Spleen (tissue), 11 donors: ENCODE data around the gene GALNT7. TPM values are rescaled to one million over a fixed set of nuclear protein-coding genes. Genes with fewer than 3 reads are reported as not detected.

Experiments used
- DNase-seq: peaks from one replicate; pipeline ENCODE4 v3.0.0-alpha.2; 2020
- H3K27ac ChIP-seq, 8 donors: fragments of 200-600 bp; sonication (generic) in 7 of 8; 1 replicate in 4 of 8; 2 replicates in 4 of 8; pipeline versions ENCODE4 v1.5.0 to v1.8.0; 2016 to 2021; ENCODE audit warnings: inconsistent platforms in 4 of 8, mild to moderate bottlenecking in 4 of 8, moderate library complexity in 1 of 8
- H3K27me3 ChIP-seq, 7 donors: fragments of 200-600 bp; sonication (generic) in 6 of 7; replicated peaks in 1 of 7; 1 replicate in 4 of 7; 2 replicates in 3 of 7; pipeline versions ENCODE4 v1.5.0 to v1.8.0; 2016 to 2021; ENCODE audit warnings: inconsistent platforms in 3 of 7, mild to moderate bottlenecking in 1 of 7
- H3K36me3 ChIP-seq, 6 donors: fragments of 200-600 bp; sonication (generic) in 5 of 6; 1 replicate in 4 of 6; 2 replicates in 2 of 6; pipeline versions ENCODE4 v1.5.0 to v1.8.0; 2016 to 2021; ENCODE audit warnings: inconsistent platforms in 2 of 6
- H3K4me1 ChIP-seq, 6 donors: fragments of 200-600 bp; sonication (generic) in 5 of 6; 1 replicate in 3 of 6; 2 replicates in 3 of 6; pipeline versions ENCODE4 v1.5.0 to v1.8.0; 2016 to 2021; ENCODE audit warnings: inconsistent platforms in 3 of 6
- H3K4me3 ChIP-seq, 8 donors: fragments of 200-600 bp; sonication (generic) in 7 of 8; 1 replicate in 4 of 8; 2 replicates in 4 of 8; pipeline versions ENCODE4 v1.5.0 to v1.8.0; 2016 to 2021; ENCODE audit warnings: inconsistent platforms in 4 of 8, mild to moderate bottlenecking in 4 of 8, moderate library complexity in 2 of 8
- H3K9me3 ChIP-seq, 8 donors: fragments of 200-600 bp; sonication (generic) in 7 of 8; 1 replicate in 4 of 8; 2 replicates in 4 of 8; pipeline versions ENCODE4 v1.5.0 to v1.8.0; 2016 to 2021; ENCODE audit warnings: inconsistent platforms in 4 of 8
- CTCF ChIP-seq, 11 experiments: fragments of 200-600 bp in 7 of 11; fragments of 450-650 bp in 4 of 11; sonication (generic) in 4 of 11; IDR thresholded peaks in 8 of 11; conservative IDR thresholded peaks in 3 of 11; 1 replicate in 7 of 11; 2 replicates in 4 of 11; pipeline versions ENCODE4 v1.4.0 to v1.8.0; 2016 to 2021; ENCODE audit warnings: antibody characterized with exemption in 11 of 11, inconsistent platforms in 4 of 11, mild to moderate bottlenecking in 1 of 11
- POLR2A ChIP-seq, 3 donors: fragments of 450-650 bp; IDR thresholded peaks; one replicate each; pipeline ENCODE4 v1.5.1; 2017; ENCODE audit warnings: antibody characterized with exemption in 3 of 3, mild to moderate bottlenecking in 1 of 3
- POLR2AphosphoS5 ChIP-seq, 3 donors: sonication (generic); formaldehyde crosslinking; IDR thresholded peaks; one replicate each; pipeline ENCODE4 v1.5.1; 2017; ENCODE audit warnings: antibody characterized with exemption in 3 of 3
- WGBS, 5 donors: extraction: QIAGEN DNeasy Blood & Tissue Kit in 3 of 5; methylation state at CpG; one replicate each; pipeline versions ENCODE4 v1.1.5 to v1.1.7; 2013 to 2018; 5-methylcytosine and 5-hydroxymethylcytosine counted together
- intact Hi-C: fragments of 100-400 bp; cut with DNase I; formaldehyde crosslinking; loops from one replicate; pipeline ENCODE4 v1.15.0; 2023; ENCODE audit warnings: low total_unique reads
- polyA plus RNA-seq, 3 donors: library from polyadenylated mRNA; stranded (reverse); fragments of 200-250 nt; gene quantifications; one replicate each; pipeline ENCODE4 v1.2.1, GENCODE V29; 2013
- total RNA-seq, 7 donors: library from RNA; depleted of rRNA in 3 of 7; stranded (reverse); fragments of >200 nt in 3 of 7; fragmentation: NEBNext Ultra II Directional in 4 of 7; extraction: Animal tissue kit (Norgen Biotek cat#: 25700) in 4 of 7; gene quantifications; one replicate each; pipeline versions ENCODE4 v1.1.0 to v1.2.1, GENCODE V29; 2016 to 2021
- donor health status: healthy with polysubstance abuse.
- donor health status: DM: no; HTN: no; CAD: no; lungs with moderate emphysema.
- donor health status: DM: no; HTN: no; CAD: no.
- donor health status: Bipolar disorder and iron deficiency.
- donor health status: healthy.
- donor health status: DM: no; HTN: no; CAD: no.
- donor health status: DM: yes; HTN: yes; CAD: no.

The GALNT7 gene
- total and polyA plus RNA-seq, 10 donors, result 7.6 to 28.5 (median 20.9) TPM

GRCh38 chr4:173334085-173334890, 165.7 kb downstream of the GALNT7 start, which contains the start of gene HMGB2:
HMGB2 (minus strand) TSS chr4:173334358; CDS start chr4:173333649, 709 bp downstream.
- TF ChIP-seq POLR2A (IDR thresholded peaks at IDR 0.05), result peak; percentile 90 to 97 (median 90)
- peak; percentile 96 to 99 (median 99) for TF ChIP-seq POLR2AphosphoS5 (IDR thresholded peaks at IDR 0.05)
- TF ChIP-seq CTCF (IDR thresholded peaks at IDR 0.05 in 8 of 11, conservative IDR thresholded peaks at IDR 0.05 in 3 of 11), result peak in 1 of 11 experiments; percentile 22
- peak within 1 kb of the TSS; percentile 74 to 99 (median 92) for H3K4me3 ChIP-seq
- intact Hi-C loops, result loop anchor here (5.0 kb wide), 1 partner anchor 38 kb away; the partner anchor contains the start of gene SAP30
- DNase-seq, result peak; percentile 99
- peaks cover 16 to 52% (median 40%) of the 10 kb centered on the region in 6 donors for H3K4me1 ChIP-seq
- H3K9me3 ChIP-seq, result no peaks in the 10 kb centered on the region
- peak within 1 kb of the TSS; percentile 96 to 100 (median 99) for H3K27ac ChIP-seq
- peaks cover 0 to 35% (median 13%) of the 10 kb centered on the region in 6 donors for H3K36me3 ChIP-seq
- H3K27me3 ChIP-seq, result no peaks in the 10 kb centered on the region
- WGBS, 5 donors, result 0 to 1% (median 0%) methylated on average over 54 to 61 of the region's 61 CpGs

GRCh38 chr4:173334891-173335752, 166.5 kb downstream of the GALNT7 start:
- Histone ChIP-seq H3K36me3 (peaks cover 0 to 26% (median 9%) of the 10 kb centered on the region in 6 donors), H3K9me3 (no peaks in the 10 kb centered on the region), H3K4me1 (peaks cover 16 to 48% (median 38%) of the 10 kb centered on the region in 6 donors), H3K27me3 (no peaks in the 10 kb centered on the region), H3K4me3 (peak overlapping the region; percentile 74 to 99 (median 92)), H3K27ac (peak overlapping the region; percentile 39 to 100 (median 99))
- no peak for TF ChIP-seq CTCF (IDR thresholded peaks at IDR 0.05 in 8 of 11, conservative IDR thresholded peaks at IDR 0.05 in 3 of 11)
- TF ChIP-seq POLR2AphosphoS5 (IDR thresholded peaks at IDR 0.05), result peak in 2 of 3 donors; percentile 54 to 73
- peak; percentile 90 for DNase-seq
- intact Hi-C loops, result loop anchor here (5.0 kb wide), 1 partner anchor 37 kb away; the partner anchor contains the start of gene SAP30
- WGBS, 5 donors, result 2 to 3% (median 2%) methylated on average over 36 to 52 of the region's 52 CpGs

- H3K36me3 ChIP-seq, result peaks cover 0 to 4% (median 0%) of the 10 kb centered on the region in 6 donors
- DNase-seq, result no peak
- 91 to 100% (median 97%) methylated on average over 2 of the region's 2 CpGs for WGBS, 5 donors
- H3K27me3 ChIP-seq, result no peaks in the 10 kb centered on the region
- intact Hi-C loops, result no loop called here
- no peaks in the 10 kb centered on the region for H3K9me3 ChIP-seq
- TF ChIP-seq CTCF (IDR thresholded peaks at IDR 0.05 in 8 of 11, conservative IDR thresholded peaks at IDR 0.05 in 3 of 11), result no peak
- no peak for TF ChIP-seq POLR2AphosphoS5 (IDR thresholded peaks at IDR 0.05)
- no peak for TF ChIP-seq POLR2A (IDR thresholded peaks at IDR 0.05)
- no peak overlapping the region for H3K4me3 ChIP-seq
- H3K27ac ChIP-seq, result no peak overlapping the region
- peaks cover 7 to 25% (median 18%) of the 10 kb centered on the region in 6 donors for H3K4me1 ChIP-seq
These were observed 168.9 kb downstream of the GALNT7 start for GRCh38 chr4:173337463-173337862.
